ENCODE data around the gene IL13RA1.
A peak's percentile ranks its signal among the peaks of the same experiment; 100 is the strongest.
"Not testable (repeated sequence)": the region's sequence is repeated elsewhere in the genome, so short reads cannot be mapped to it uniquely, and the experiment has no call there.

The IL13RA1 gene

GRCh38 chrX:118780911-118781310 is 53.5 kb downstream of the IL13RA1 start:
- H3K4me3 ChIP-seq (ENCODE audit: low read length) = no peak overlapping the region
- TF ChIP-seq ZNF274 (IDR thresholded peaks at IDR 0.05; ENCODE audit: low read depth, low read length) = no peak

GRCh38 chrX:118795528-118796280 is 68.3 kb downstream of the IL13RA1 start:
- TF ChIP-seq ZNF274 (IDR thresholded peaks at IDR 0.05; ENCODE audit: low read depth, low read length) = no peak
- H3K4me3 ChIP-seq (ENCODE audit: low read length) = no peak overlapping the region

- H3K4me3 ChIP-seq (ENCODE audit: low read length) = no peak overlapping the region
- no peak for TF ChIP-seq ZNF274 (IDR thresholded peaks at IDR 0.05; ENCODE audit: low read depth, low read length)
Observed at GRCh38 chrX:118802857-118803256, 75.5 kb downstream of the IL13RA1 start.

GRCh38 chrX:118807151-118808017 is 80.0 kb downstream of the IL13RA1 start:
- no peak overlapping the region for H3K4me3 ChIP-seq (ENCODE audit: low read length)
- no peak for TF ChIP-seq ZNF274 (IDR thresholded peaks at IDR 0.05; ENCODE audit: low read depth, low read length)

GRCh38 chrX:118817257-118817656 is 89.9 kb downstream of the IL13RA1 start:
- H3K4me3 ChIP-seq (ENCODE audit: low read length) = not testable (repeated sequence)

GRCh38 chrX:118823263-118824172 is 96.1 kb downstream of the IL13RA1 start, which contains the start of gene ZCCHC12:
TSS of gene ZCCHC12 (plus strand) at chrX:118823824. CDS start at chrX:118825245, 1,421 bp downstream.
- no peak for TF ChIP-seq ZNF274 (IDR thresholded peaks at IDR 0.05; ENCODE audit: low read depth, low read length)
- no peak within 1 kb of the TSS for H3K4me3 ChIP-seq (ENCODE audit: low read length)

GRCh38 chrX:118824173-118824730 is 96.8 kb downstream of the IL13RA1 start:
- TF ChIP-seq ZNF274 (IDR thresholded peaks at IDR 0.05; ENCODE audit: low read depth, low read length) = no peak
- H3K4me3 ChIP-seq (ENCODE audit: low read length) = no peak overlapping the region

- H3K4me3 ChIP-seq (ENCODE audit: low read length) = no peak overlapping the region
- no peak for TF ChIP-seq ZNF274 (IDR thresholded peaks at IDR 0.05; ENCODE audit: low read depth, low read length)
Observed at GRCh38 chrX:118825227-118825626, 97.8 kb downstream of the IL13RA1 start.

GRCh38 chrX:118839334-118839958 is 112.0 kb downstream of the IL13RA1 start:
- no peak for TF ChIP-seq ZNF274 (IDR thresholded peaks at IDR 0.05; ENCODE audit: low read depth, low read length)
- H3K4me3 ChIP-seq (ENCODE audit: low read length) = peak overlapping the region; percentile 22; the same call in 1 of the 2 replicates

All from GM08714 (cell line).